Right ventricle myocardium superior (tissue), 1 donor: ENCODE data around the gene NDE1. TPM values are rescaled to one million over a fixed set of nuclear protein-coding genes. Genes with fewer than 3 reads are reported as not detected.
"Not testable (repeated sequence)": the region's sequence is repeated elsewhere in the genome, so short reads cannot be mapped to it uniquely, and the experiment has no call there.

Experiments used
- ATAC-seq: fragments of 200-7000 bp; cut with Tn5 transposase; one replicate; pipeline ENCODE4 v1.9.1; 2020; ENCODE audit warnings: mild to moderate bottlenecking; ENCODE audit not compliant: poor library complexity
- DNase-seq: peaks from one replicate; pipeline ENCODE4 v3.0.0-alpha.2; 2020
- intact Hi-C: fragments of 100-400 bp; cut with DNase I; formaldehyde crosslinking; loops from one replicate; pipeline ENCODE4 v1.11.2; 2022
- total RNA-seq: library from RNA; stranded (reverse); fragmentation: NEBNext Ultra II Directional; extraction: Animal tissue kit (Norgen Biotek cat#: 25700); gene quantifications from one replicate; pipeline ENCODE4 v1.2.1, GENCODE V29; 2021
- donor health status: DM: no; HTN: yes; CAD: no; lungs with severe emphysema.

The NDE1 gene
- total RNA-seq, 1 donor from 2014 or later = 12.6 TPM

GRCh38 chr16:15714393-15715172 lies 64.5 kb downstream of the NDE1 start:
- intact Hi-C loops = no loop called here
- no peak for ATAC-seq
- DNase-seq = no peak

- intact Hi-C loops = no loop called here
- ATAC-seq = no peak
- DNase-seq = no peak
Observed at GRCh38 chr16:15715221-15715620, 65.2 kb downstream of the NDE1 start.

GRCh38 chr16:15716694-15717447 lies 66.8 kb downstream of the NDE1 start:
- intact Hi-C loops = no loop called here
- ATAC-seq = no peak
- DNase-seq = no peak

GRCh38 chr16:15721018-15721417 lies 71.0 kb downstream of the NDE1 start:
- no peak for ATAC-seq
- intact Hi-C loops = no loop called here
- DNase-seq = no peak

GRCh38 chr16:15723808-15724207 lies 73.8 kb downstream of the NDE1 start:
- DNase-seq = no peak
- intact Hi-C loops = no loop called here
- ATAC-seq = no peak

- intact Hi-C loops = no loop called here
- ATAC-seq (no peak), DNase-seq (no peak)
Observed at GRCh38 chr16:15725641-15726240, 75.7 kb downstream of the NDE1 start.

GRCh38 chr16:15726715-15727114 lies 76.7 kb downstream of the NDE1 start:
- no peak for ATAC-seq
- DNase-seq = no peak
- intact Hi-C loops = no loop called here

GRCh38 chr16:15727697-15728096 lies 77.7 kb downstream of the NDE1 start:
- intact Hi-C loops, ATAC-seq, DNase-seq: not testable (repeated sequence)

- DNase-seq (no peak), ATAC-seq (no peak)
- intact Hi-C loops = no loop called here
Observed at GRCh38 chr16:15729152-15729551, 79.1 kb downstream of the NDE1 start.

- ATAC-seq = no peak
- no peak for DNase-seq
- intact Hi-C loops = no loop called here
Observed at GRCh38 chr16:15732416-15732815, 82.4 kb downstream of the NDE1 start.

GRCh38 chr16:15735610-15736009 lies 85.6 kb downstream of the NDE1 start:
- DNase-seq (no peak), ATAC-seq (no peak)
- intact Hi-C loops = no loop called here

- DNase-seq (no peak), ATAC-seq (no peak)
- intact Hi-C loops = no loop called here
Observed at GRCh38 chr16:15736529-15736928, 86.5 kb downstream of the NDE1 start.

- intact Hi-C loops = no loop called here
- ATAC-seq = no peak
- DNase-seq = no peak
Observed at GRCh38 chr16:15737140-15737644, 87.1 kb downstream of the NDE1 start.

- ATAC-seq = no peak
- intact Hi-C loops = no loop called here
- DNase-seq = no peak
Observed at GRCh38 chr16:15739464-15739863, 89.4 kb downstream of the NDE1 start.

- intact Hi-C loops = no loop called here
- no peak for ATAC-seq
Observed at GRCh38 chr16:15739950-15740349, 89.9 kb downstream of the NDE1 start.

GRCh38 chr16:15741207-15741871 lies 91.3 kb downstream of the NDE1 start:
- intact Hi-C loops = no loop called here
- ATAC-seq (no peak), DNase-seq (no peak)

More at GRCh38 chr16:15739950-15740349, 89.9 kb downstream of the NDE1 start:
- DNase-seq = no peak

- DNase-seq (no peak), ATAC-seq (no peak)
- intact Hi-C loops = no loop called here
Observed at GRCh38 chr16:15742716-15743115, 92.7 kb downstream of the NDE1 start.

GRCh38 chr16:15743657-15744056 lies 93.6 kb downstream of the NDE1 start:
- intact Hi-C loops = no loop called here
- ATAC-seq (no peak), DNase-seq (no peak)

- intact Hi-C loops = no loop called here
- ATAC-seq (no peak), DNase-seq (no peak)
Observed at GRCh38 chr16:15746332-15746731, 96.3 kb downstream of the NDE1 start.
